ENCODE results near the gene RIOK1.
"Not testable (repeated sequence)": the region's sequence is repeated elsewhere in the genome, so short reads cannot be mapped to it uniquely, and the experiment has no call there.

The RIOK1 gene

DNA sequence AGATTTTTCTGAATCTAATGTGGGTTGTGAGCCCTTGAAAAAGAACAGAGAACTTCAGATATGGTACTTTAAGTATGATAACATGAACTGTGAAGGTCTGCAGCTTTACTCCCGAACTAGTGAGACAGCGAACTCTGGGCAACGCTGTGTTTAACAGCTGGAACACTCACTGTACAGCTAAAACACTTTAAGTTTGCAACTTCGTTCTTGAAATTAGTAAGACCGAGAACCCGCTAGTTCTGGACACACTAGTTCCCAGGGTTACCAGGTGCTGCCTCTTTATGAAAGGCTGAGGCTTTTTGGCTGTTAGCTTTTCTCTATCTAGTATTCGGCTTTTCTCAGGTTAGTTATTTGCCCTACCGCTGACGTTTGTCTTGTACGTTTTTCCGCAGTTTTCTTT, 52.9 kb downstream of the RIOK1 start:
- no peak for DNase-seq

DNA sequence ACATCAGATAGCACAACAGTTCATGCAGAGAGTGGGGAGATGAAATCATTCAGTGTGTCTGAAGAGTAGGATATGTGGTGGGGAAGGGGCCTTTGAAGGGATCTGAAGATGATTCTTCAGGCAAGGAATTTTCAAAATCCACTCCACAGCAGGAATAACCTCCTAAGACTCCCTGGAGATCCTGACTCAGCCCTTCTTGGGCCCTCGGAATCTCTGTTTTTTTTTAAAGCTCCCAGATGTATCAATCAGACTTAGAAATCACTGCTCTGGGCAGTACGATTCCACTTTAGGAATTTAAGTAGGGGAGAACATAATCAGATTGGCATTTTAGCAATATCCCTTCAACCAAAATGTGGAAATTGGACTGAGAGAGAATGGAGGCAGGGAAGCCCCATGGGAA, 55.5 kb downstream of the RIOK1 start:
- DNase-seq, result no peak

- DNase-seq, result no peak
Observed at GRCh38 chr6:7445885-7446461, 56.4 kb downstream of the RIOK1 start.

GRCh38 chr6:7446619-7447325, 57.2 kb downstream of the RIOK1 start:
- no peak for DNase-seq

- DNase-seq, result no peak
Observed at GRCh38 chr6:7448232-7448631, 58.6 kb downstream of the RIOK1 start.

GRCh38 chr6:7449018-7449417, 59.4 kb downstream of the RIOK1 start:
- no peak for DNase-seq

DNA sequence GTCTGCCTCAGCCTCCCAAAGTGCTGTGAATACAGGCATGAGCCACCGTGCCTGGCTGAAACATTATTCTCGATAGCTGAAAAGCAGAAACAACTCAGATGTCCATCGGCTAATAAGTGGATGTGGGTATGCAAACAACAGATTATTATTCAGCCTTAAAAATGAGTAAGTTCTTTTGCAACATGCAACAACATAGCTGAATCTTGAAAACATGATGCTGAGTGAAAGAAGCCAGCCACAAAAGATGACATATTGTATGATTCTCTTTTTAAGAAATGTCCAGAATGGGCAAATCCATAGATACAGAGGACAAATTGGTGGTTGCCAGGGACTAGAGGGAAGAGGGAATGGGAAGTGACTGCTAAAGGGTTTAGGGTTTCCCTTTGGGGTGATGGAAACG, 61.7 kb downstream of the RIOK1 start:
- no peak for DNase-seq

DNA sequence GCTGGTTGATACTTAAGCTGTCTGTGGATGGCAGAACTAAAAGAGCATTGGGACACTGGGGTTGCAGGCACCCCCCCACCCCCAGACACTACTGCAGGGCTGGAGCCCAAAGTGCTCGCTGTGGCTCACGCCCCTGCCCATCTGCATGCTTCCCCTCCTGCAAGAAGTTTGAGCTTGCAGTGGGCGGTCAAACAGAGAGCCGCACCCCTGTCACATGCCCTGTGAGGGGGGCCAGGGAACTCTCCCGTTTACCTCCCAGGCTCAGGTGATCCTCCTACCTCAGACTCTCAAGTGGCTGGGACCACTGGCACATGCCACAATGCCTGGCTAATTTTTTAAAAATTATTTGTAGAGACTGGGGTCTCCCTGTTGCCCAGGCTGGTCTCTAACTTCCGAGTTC, 63.3 kb downstream of the RIOK1 start:
- DNase-seq, result no peak

DNA sequence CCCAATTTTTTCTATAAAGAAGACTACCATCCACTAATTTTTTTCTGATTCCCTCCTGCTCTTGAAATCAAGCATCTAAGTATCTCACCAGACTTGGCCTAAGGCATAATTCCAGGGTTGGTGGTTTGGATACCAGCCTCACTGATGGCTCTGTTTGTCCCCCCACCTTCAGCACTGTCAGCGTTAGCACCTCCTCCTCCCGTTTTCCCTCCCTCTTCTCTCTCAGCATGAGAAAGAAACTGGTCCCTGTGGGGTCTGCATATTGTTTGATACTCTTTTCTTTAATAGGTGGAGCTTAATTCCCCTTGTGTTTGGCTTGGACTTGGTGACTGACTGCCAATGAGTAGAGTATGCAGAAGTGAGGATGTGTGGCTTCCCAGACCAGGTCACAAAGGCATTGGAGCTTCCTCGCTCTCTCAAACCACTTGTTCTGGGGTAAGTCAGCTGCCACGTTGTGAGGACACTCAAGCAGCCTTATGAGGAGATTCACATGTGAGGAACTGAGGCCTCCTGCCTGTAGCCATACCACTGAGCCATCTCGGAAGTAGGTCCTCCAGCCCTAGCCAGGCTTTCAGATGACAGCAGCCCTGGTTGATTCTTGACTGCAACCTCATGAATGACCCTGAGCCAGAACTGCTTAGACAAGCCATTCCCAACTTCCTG, 65.2 kb downstream of the RIOK1 start:
- no peak for DNase-seq

DNA sequence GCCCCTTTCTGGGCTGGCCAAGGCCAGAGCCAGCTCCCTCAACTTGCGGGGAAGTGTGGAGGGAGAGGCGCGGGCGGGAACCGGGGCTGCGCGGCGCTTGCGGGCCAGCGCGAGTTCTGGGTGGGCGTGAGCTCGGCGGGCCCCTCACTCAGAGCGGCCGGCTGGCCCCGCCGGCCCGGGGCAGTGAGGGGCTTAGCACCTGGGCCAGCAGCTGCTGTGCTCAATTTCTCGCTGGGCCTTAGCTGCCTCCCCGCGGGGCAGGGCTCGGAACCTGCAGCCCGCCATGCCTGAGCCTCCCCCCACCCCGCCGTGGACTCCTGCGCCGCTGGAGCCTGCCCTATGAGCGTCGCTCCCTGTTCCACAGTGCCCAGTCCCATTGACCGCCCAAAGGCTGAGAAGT, 66.7 kb downstream of the RIOK1 start:
- not testable (repeated sequence) for DNase-seq

- DNase-seq, result no peak
Observed at GRCh38 chr6:7461416-7461815, 71.8 kb downstream of the RIOK1 start.

DNA sequence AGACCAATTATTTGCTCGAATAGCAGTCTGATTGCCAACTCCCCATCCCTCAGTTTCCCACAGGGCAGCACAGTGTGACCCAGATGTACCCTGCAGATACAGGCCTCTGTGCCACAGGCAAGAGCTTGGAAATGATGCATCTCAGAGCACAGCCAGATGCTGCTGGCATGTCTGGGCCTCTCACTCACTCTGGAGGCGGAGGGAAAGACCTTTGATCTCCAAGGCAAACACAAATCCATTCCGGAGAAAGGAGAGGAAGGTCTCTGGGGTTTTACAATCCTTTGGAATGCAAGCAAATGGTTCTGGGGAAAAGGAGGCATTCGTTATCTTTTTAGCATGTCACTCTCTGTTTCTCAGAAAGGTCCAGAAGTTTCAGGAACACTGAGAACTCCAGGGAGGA, 74.2 kb downstream of the RIOK1 start:
- no peak for DNase-seq

GRCh38 chr6:7467007-7467897, 77.6 kb downstream of the RIOK1 start:
- no peak for DNase-seq

Data from activated CD4-positive, alpha-beta T cell treated with anti-CD3 and anti-CD28 coated beads for 48 hours (primary cell).